NB4 (cell line): Measurements from ENCODE around the gene COPS7A.

Source experiments
- MAX ChIP-seq: IDR thresholded peaks from 2 replicates; pipeline ENCODE4 v1.6.1; 2011; ENCODE audit warnings: low read depth, low read length
- POLR2A ChIP-seq: IDR thresholded peaks from 2 replicates; pipeline ENCODE4 v1.6.1; 2011; ENCODE audit warnings: mild to moderate bottlenecking; ENCODE audit not compliant: insufficient read length; ENCODE audit errors: extremely low read depth
- TF ChIP-seq, protein P1 (sequence below): IDR thresholded peaks from one replicate; pipeline ENCODE4 v1.5.1; 2012; ENCODE audit warnings: low read depth, low read length

- TF ChIP-seq, protein P1, sequence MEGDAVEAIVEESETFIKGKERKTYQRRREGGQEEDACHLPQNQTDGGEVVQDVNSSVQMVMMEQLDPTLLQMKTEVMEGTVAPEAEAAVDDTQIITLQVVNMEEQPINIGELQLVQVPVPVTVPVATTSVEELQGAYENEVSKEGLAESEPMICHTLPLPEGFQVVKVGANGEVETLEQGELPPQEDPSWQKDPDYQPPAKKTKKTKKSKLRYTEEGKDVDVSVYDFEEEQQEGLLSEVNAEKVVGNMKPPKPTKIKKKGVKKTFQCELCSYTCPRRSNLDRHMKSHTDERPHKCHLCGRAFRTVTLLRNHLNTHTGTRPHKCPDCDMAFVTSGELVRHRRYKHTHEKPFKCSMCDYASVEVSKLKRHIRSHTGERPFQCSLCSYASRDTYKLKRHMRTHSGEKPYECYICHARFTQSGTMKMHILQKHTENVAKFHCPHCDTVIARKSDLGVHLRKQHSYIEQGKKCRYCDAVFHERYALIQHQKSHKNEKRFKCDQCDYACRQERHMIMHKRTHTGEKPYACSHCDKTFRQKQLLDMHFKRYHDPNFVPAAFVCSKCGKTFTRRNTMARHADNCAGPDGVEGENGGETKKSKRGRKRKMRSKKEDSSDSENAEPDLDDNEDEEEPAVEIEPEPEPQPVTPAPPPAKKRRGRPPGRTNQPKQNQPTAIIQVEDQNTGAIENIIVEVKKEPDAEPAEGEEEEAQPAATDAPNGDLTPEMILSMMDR, result no peak
- no peak for TF ChIP-seq POLR2A
- TF ChIP-seq MAX, result no peak
Observed at GRCh38 chr12:6758506-6759095, 34.8 kb downstream of the COPS7A start.
